ENCODE measurements around the gene SFN.
"Not testable (repeated sequence)": the region's sequence is repeated elsewhere in the genome, so short reads cannot be mapped to it uniquely, and the experiment has no call there.

The SFN gene

GRCh38 chr1:26862781-26863684, at the start of gene SFN:
TSS of gene SFN (plus strand) at chr1:26863149. CDS start at chr1:26863213, 64 bp downstream.
- no peak for DNase-seq

- no peak for DNase-seq
Measured at GRCh38 chr1:26814377-26814776, 48.6 kb upstream of the SFN start.

GRCh38 chr1:26814893-26815292, 48.1 kb upstream of the SFN start:
- DNase-seq: no peak

GRCh38 chr1:26820784-26821269, 42.1 kb upstream of the SFN start:
- DNase-seq: peak; percentile 25

- no peak for DNase-seq
Measured at GRCh38 chr1:26822737-26823395, 40.1 kb upstream of the SFN start.

GRCh38 chr1:26824731-26825130, 38.2 kb upstream of the SFN start:
- no peak for DNase-seq

GRCh38 chr1:26826261-26827105, 36.5 kb upstream of the SFN start, which contains the start of gene ZDHHC18:
TSS of gene ZDHHC18 (plus strand) at chr1:26826688. CDS start at chr1:26826805, 117 bp downstream.
- DNase-seq: peak; percentile 72

- no peak for DNase-seq
Measured at GRCh38 chr1:26827106-26827604, 35.8 kb upstream of the SFN start.

GRCh38 chr1:26827663-26828062, 35.3 kb upstream of the SFN start:
- no peak for DNase-seq

- no peak for DNase-seq
Measured at GRCh38 chr1:26828411-26828991, 34.4 kb upstream of the SFN start.

- no peak for DNase-seq
Measured at GRCh38 chr1:26829184-26829911, 33.6 kb upstream of the SFN start.

- no peak for DNase-seq
Measured at GRCh38 chr1:26831059-26831458, 31.9 kb upstream of the SFN start.

- DNase-seq: no peak
Measured at GRCh38 chr1:26831546-26832248, 31.3 kb upstream of the SFN start.

- DNase-seq: no peak
Measured at GRCh38 chr1:26832249-26832960, 30.5 kb upstream of the SFN start.

GRCh38 chr1:26833432-26834405, 29.2 kb upstream of the SFN start:
- no peak for DNase-seq

- DNase-seq: not testable (repeated sequence)
Measured at GRCh38 chr1:26837665-26838064, 25.3 kb upstream of the SFN start.

GRCh38 chr1:26838474-26839338, 24.2 kb upstream of the SFN start:
- DNase-seq: no peak

GRCh38 chr1:26839339-26839722, 23.6 kb upstream of the SFN start:
- no peak for DNase-seq
